GM12878 (cell line): Measurements from ENCODE around the gene OR8G5. TPM values are rescaled to one million over a fixed set of nuclear protein-coding genes. Genes with fewer than 3 reads are reported as not detected.

Experiments used
- ATAC-seq: fragments of 200-7000 bp; cut with Tn5 transposase; 3 replicates; pipeline ENCODE4 v1.9.1; 2020; ENCODE audit warnings: mild to moderate bottlenecking, moderate library complexity
- BruUV-seq: library from RNA; stranded (reverse); fragments of 400-500 nt; replicated peaks from 2 replicates; lab custom pipeline; 2021; lab: Mats Ljungman, UMichigan
- CTCF ChIA-PET: fragments of 300-600 bp; sonication (Branson Sonifier 250); formaldehyde crosslinking; extraction: SDS; loops from one replicate; lab custom pipeline; 2021; ENCODE audit warnings: inconsistent platforms; lab: Yijun Ruan, JAX
- POLR2A ChIA-PET: fragments of 350-600 bp; formaldehyde crosslinking; extraction: SDS; loops from one replicate; lab custom pipeline; 2021; ENCODE audit warnings: inconsistent platforms; lab: Charles Lee
- RAD21 ChIA-PET: fragments of 300-600 bp; sonication (Branson Sonifier 250); formaldehyde crosslinking; loops from one replicate; lab custom pipeline; 2023; ENCODE audit warnings: antibody characterized with exemption; ENCODE audit not compliant: unreplicated experiment; lab: Charles Lee
- SMC1A ChIA-PET: fragments of 300-600 bp; sonication (Branson Sonifier 250); formaldehyde crosslinking; loops from one replicate; lab custom pipeline; 2023; ENCODE audit not compliant: unreplicated experiment, uncharacterized antibody; lab: Charles Lee
- DNase-seq: peaks from one replicate; pipeline ENCODE4 v3.0.0-alpha.2; 2011; ENCODE audit warnings: low read depth, low spot score
- FAIRE-seq: peaks from 3 replicates; lab custom pipeline; 2011; peaks lifted over from hg19 to GRCh38; lab: Jason Lieb, UNC
- H2AFZ ChIP-seq: 2 replicates; pipeline ENCODE4 v1.6.0; 2011; ENCODE audit warnings: low read depth, low read length, control low read depth; ENCODE audit not compliant: control insufficient read depth
- H3K27ac ChIP-seq: 2 replicates; pipeline ENCODE4 v1.5.1; 2011; ENCODE audit warnings: control low read depth; ENCODE audit not compliant: control insufficient read depth, insufficient read depth
- H3K27me3 ChIP-seq, 2 experiments: replicated peaks in 1 of 2; 2 replicates each; pipeline versions ENCODE4 v1.6.0 to v1.6.1; 2011; ENCODE audit warnings: low read length in 1 of 2; ENCODE audit not compliant: control insufficient read depth in 2 of 2, insufficient read depth in 2 of 2
- H3K36me3 ChIP-seq, 2 experiments: 2 replicates each; pipeline ENCODE4 v1.5.1; 2011; ENCODE audit warnings: low read length in 1 of 2; ENCODE audit not compliant: control insufficient read depth in 2 of 2, insufficient read depth in 2 of 2
- H3K4me1 ChIP-seq: 2 replicates; pipeline ENCODE4 v1.6.1; 2011; ENCODE audit warnings: mild to moderate bottlenecking, low read length, moderate library complexity, mixed read lengths; ENCODE audit not compliant: control insufficient read depth, insufficient read depth
- H3K4me2 ChIP-seq: 2 replicates; pipeline ENCODE4 v1.6.0; 2011; ENCODE audit warnings: control low read depth; ENCODE audit not compliant: control insufficient read depth, insufficient read depth
- H3K4me3 ChIP-seq: fragments of 200-600 bp; sonication (generic); 2 replicates; pipeline ENCODE4 v1.5.1; 2016
- H3K79me2 ChIP-seq: 2 replicates; pipeline ENCODE4 v1.6.0; 2011; ENCODE audit warnings: low read length; ENCODE audit not compliant: control insufficient read depth, insufficient read depth
- H3K9ac ChIP-seq: 2 replicates; pipeline ENCODE4 v1.8.0; 2011; ENCODE audit warnings: low read length, control low read depth, mixed read lengths; ENCODE audit not compliant: control insufficient read depth, insufficient read depth
- H3K9me3 ChIP-seq: replicated peaks from 3 replicates; pipeline ENCODE4 v1.5.1; 2011; ENCODE audit warnings: mild to moderate bottlenecking, low read length; ENCODE audit not compliant: control insufficient read depth, insufficient read depth
- H4K20me1 ChIP-seq: 2 replicates; pipeline ENCODE4 v1.6.0; 2011; ENCODE audit not compliant: control insufficient read depth, insufficient read depth
- BACH1 ChIP-seq: fragments of 450-650 bp; IDR thresholded peaks from 2 replicates; pipeline ENCODE4 v1.6.1; 2017; ENCODE audit warnings: mild to moderate bottlenecking, borderline replicate concordance
- BHLHE40 ChIP-seq, 2 experiments: fragments of 450-650 bp in 1 of 2; IDR thresholded peaks; 2 replicates each; pipeline ENCODE4 v1.6.1; 2011 to 2017; ENCODE audit warnings: low read depth in 2 of 2, borderline replicate concordance in 1 of 2, improper control_type of control experiment in 1 of 2, low read length in 1 of 2, mild to moderate bottlenecking in 1 of 2
- CBX5 ChIP-seq: sonication (generic); IDR thresholded peaks from 2 replicates; pipeline ENCODE4 v1.6.1; 2016; ENCODE audit warnings: low read depth, moderate library complexity, mild to moderate bottlenecking, inconsistent platforms
- CHD2 ChIP-seq: IDR thresholded peaks from 2 replicates; pipeline ENCODE4 v1.6.1; 2011; ENCODE audit warnings: low read depth, low read length, improper control_type of control experiment, borderline replicate concordance
- ELK1 ChIP-seq: IDR thresholded peaks from 2 replicates; pipeline ENCODE4 v1.6.1; 2012; ENCODE audit warnings: low read depth, low read length, improper control_type of control experiment
- FOXK2 ChIP-seq: fragments of 450-650 bp; IDR thresholded peaks from 2 replicates; pipeline ENCODE4 v1.6.1; 2017; ENCODE audit warnings: mild to moderate bottlenecking, moderate library complexity
- HCFC1 ChIP-seq: fragments of 150-350 bp; IDR thresholded peaks from 2 replicates; pipeline ENCODE4 v1.6.1; 2014; ENCODE audit warnings: low read length
- NFXL1 ChIP-seq: fragments of 450-650 bp; IDR thresholded peaks from 2 replicates; pipeline ENCODE4 v1.6.1; 2017; ENCODE audit warnings: antibody characterized with exemption, mild to moderate bottlenecking, borderline replicate concordance
- TARDBP ChIP-seq: IDR thresholded peaks from 2 replicates; pipeline ENCODE4 v1.6.1; 2016; ENCODE audit warnings: borderline replicate concordance
- USF2 ChIP-seq: IDR thresholded peaks from 2 replicates; pipeline ENCODE4 v1.6.1; 2011; ENCODE audit warnings: low read depth, low read length, improper control_type of control experiment, borderline replicate concordance
- WRNIP1 ChIP-seq: IDR thresholded peaks from 2 replicates; pipeline ENCODE4 v1.6.1; 2011; ENCODE audit warnings: low read depth, low read length, improper control_type of control experiment, borderline replicate concordance
- ZNF384 ChIP-seq: IDR thresholded peaks from 2 replicates; pipeline ENCODE4 v1.6.1; 2012; ENCODE audit warnings: low read depth, mild to moderate bottlenecking, low read length, improper control_type of control experiment, borderline replicate concordance
- ZSCAN29 ChIP-seq: fragments of 450-650 bp; IDR thresholded peaks from 2 replicates; pipeline ENCODE4 v1.6.1; 2017; ENCODE audit warnings: mild to moderate bottlenecking, moderate library complexity
- WGBS: methylation state at CpG from one replicate; pipeline ENCODE4 v1.1.6; 2016; ENCODE audit warnings: low lambda C conversion rate; ENCODE audit not compliant: insufficient replicate concordance, insufficient coverage; ENCODE audit errors: missing lambda C conversion rate; 5-methylcytosine and 5-hydroxymethylcytosine counted together
- in situ Hi-C: fragments of 300-500 bp; cut with MboI; formaldehyde crosslinking; loops from 9 replicates; pipeline ENCODE4 v1.14.3; 2018; ENCODE audit warnings: mixed read lengths
- intact Hi-C: fragments of 100-400 bp; cut with micrococcal nuclease; formaldehyde crosslinking; loops from one replicate; pipeline ENCODE4 v1.14.2; 2022; ENCODE audit not compliant: unreplicated experiment
- polyA plus RNA-seq, 11 experiments: library from polyadenylated mRNA; depleted of rRNA in 4 of 11; unstranded in 6 of 11; stranded (reverse) in 5 of 11; fragments of >200 nt; fragmentation: Nextera tagmentation in 4 of 11; fragmentation: Illumina TruSeq in 1 of 11; extraction: Ambion mirVana in 4 of 11; extraction: Trizol in 1 of 11; gene quantifications; 1 replicate in 1 of 11; 2 replicates in 10 of 11; pipeline versions ENCODE4 v1.2.1 to v1.2.3, GENCODE V29; 2011 to 2016; ENCODE audit warnings: inconsistent platforms in 2 of 11, missing spikeins in 2 of 11, low read depth in 1 of 11
- total RNA-seq, 4 experiments: library from RNA; depleted of rRNA in 3 of 4; stranded (reverse); fragments of >200 nt in 3 of 4; fragmentation: Illumina TruSeq in 1 of 4; extraction: Trizol in 1 of 4; gene quantifications; 2 replicates each; pipeline versions ENCODE4 v1.2.1 to v1.2.3, GENCODE V29; 2013 to 2021
- TF ChIP-seq, protein P1 (sequence below): IDR thresholded peaks from 2 replicates; pipeline ENCODE4 v1.6.1; 2012; ENCODE audit warnings: improper control_type of control experiment, low read depth, low read length; ENCODE audit not compliant: insufficient replicate concordance
- TF ChIP-seq, protein P2 (sequence below): fragments of 150-350 bp; IDR thresholded peaks from 2 replicates; pipeline ENCODE4 v1.6.1; 2016; ENCODE audit warnings: low read depth, low read length

OR8G5 gene
- total and polyA plus RNA-seq, 10 of the 15 experiments (the other 5 are each of a cell fraction or from before 2014, with no cell fraction given): not detected

DNA sequence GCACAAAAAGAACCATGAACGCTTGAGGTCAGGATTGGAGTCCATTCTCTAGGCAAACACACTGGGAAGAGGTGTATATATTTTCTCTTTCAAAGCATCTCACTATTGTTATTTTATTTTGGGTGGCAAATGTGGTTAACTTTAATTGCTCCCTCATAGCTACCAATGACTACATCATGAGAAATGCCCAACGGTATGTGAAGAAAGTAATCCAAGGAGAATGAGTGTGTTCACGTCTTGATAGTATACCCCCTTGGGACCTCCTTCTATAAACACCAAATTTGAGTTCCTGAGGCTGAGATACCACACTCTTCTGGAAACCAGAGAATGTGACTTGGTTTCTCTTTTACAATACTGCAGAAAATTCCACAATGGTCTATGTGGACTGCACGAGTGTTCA is 41.7 kb downstream of the OR8G5 start:
- H3K27ac ChIP-seq: no peak overlapping the region
- CTCF ChIA-PET: no interaction called here
- H3K4me3 ChIP-seq: no peak overlapping the region
- TF ChIP-seq WRNIP1 (no peak), BACH1 (no peak), NFXL1 (no peak), TARDBP (no peak), ZSCAN29 (no peak), FOXK2 (no peak), USF2 (no peak), ELK1 (no peak), ZNF384 (no peak), HCFC1 (no peak), CHD2 (no peak), BHLHE40 (IDR thresholded peaks at IDR 0.05; ENCODE audit: borderline replicate concordance in 1 of 2, low read depth in 2 of 2, low read length in 1 of 2) (no peak), CBX5 (no peak)
- TF ChIP-seq, protein P1, sequence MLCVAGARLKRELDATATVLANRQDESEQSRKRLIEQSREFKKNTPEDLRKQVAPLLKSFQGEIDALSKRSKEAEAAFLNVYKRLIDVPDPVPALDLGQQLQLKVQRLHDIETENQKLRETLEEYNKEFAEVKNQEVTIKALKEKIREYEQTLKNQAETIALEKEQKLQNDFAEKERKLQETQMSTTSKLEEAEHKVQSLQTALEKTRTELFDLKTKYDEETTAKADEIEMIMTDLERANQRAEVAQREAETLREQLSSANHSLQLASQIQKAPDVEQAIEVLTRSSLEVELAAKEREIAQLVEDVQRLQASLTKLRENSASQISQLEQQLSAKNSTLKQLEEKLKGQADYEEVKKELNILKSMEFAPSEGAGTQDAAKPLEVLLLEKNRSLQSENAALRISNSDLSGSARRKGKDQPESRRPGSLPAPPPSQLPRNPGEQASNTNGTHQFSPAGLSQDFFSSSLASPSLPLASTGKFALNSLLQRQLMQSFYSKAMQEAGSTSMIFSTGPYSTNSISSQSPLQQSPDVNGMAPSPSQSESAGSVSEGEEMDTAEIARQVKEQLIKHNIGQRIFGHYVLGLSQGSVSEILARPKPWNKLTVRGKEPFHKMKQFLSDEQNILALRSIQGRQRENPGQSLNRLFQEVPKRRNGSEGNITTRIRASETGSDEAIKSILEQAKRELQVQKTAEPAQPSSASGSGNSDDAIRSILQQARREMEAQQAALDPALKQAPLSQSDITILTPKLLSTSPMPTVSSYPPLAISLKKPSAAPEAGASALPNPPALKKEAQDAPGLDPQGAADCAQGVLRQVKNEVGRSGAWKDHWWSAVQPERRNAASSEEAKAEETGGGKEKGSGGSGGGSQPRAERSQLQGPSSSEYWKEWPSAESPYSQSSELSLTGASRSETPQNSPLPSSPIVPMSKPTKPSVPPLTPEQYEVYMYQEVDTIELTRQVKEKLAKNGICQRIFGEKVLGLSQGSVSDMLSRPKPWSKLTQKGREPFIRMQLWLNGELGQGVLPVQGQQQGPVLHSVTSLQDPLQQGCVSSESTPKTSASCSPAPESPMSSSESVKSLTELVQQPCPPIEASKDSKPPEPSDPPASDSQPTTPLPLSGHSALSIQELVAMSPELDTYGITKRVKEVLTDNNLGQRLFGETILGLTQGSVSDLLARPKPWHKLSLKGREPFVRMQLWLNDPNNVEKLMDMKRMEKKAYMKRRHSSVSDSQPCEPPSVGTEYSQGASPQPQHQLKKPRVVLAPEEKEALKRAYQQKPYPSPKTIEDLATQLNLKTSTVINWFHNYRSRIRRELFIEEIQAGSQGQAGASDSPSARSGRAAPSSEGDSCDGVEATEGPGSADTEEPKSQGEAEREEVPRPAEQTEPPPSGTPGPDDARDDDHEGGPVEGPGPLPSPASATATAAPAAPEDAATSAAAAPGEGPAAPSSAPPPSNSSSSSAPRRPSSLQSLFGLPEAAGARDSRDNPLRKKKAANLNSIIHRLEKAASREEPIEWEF: no peak
- TF ChIP-seq, protein P2, sequence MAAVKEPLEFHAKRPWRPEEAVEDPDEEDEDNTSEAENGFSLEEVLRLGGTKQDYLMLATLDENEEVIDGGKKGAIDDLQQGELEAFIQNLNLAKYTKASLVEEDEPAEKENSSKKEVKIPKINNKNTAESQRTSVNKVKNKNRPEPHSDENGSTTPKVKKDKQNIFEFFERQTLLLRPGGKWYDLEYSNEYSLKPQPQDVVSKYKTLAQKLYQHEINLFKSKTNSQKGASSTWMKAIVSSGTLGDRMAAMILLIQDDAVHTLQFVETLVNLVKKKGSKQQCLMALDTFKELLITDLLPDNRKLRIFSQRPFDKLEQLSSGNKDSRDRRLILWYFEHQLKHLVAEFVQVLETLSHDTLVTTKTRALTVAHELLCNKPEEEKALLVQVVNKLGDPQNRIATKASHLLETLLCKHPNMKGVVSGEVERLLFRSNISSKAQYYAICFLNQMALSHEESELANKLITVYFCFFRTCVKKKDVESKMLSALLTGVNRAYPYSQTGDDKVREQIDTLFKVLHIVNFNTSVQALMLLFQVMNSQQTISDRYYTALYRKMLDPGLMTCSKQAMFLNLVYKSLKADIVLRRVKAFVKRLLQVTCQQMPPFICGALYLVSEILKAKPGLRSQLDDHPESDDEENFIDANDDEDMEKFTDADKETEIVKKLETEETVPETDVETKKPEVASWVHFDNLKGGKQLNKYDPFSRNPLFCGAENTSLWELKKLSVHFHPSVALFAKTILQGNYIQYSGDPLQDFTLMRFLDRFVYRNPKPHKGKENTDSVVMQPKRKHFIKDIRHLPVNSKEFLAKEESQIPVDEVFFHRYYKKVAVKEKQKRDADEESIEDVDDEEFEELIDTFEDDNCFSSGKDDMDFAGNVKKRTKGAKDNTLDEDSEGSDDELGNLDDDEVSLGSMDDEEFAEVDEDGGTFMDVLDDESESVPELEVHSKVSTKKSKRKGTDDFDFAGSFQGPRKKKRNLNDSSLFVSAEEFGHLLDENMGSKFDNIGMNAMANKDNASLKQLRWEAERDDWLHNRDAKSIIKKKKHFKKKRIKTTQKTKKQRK: no peak
- no peaks in the 10 kb centered on the region for H3K79me2 ChIP-seq
- H4K20me1 ChIP-seq: no peaks in the 10 kb centered on the region
- in situ Hi-C loops (no loop called here), intact Hi-C loops (no loop called here)
- RAD21 ChIA-PET: no interaction called here
- H3K36me3 ChIP-seq: no peaks in the 10 kb centered on the region
- no TSS peak for BruUV-seq
- POLR2A ChIA-PET: no interaction called here
- SMC1A ChIA-PET: no interaction called here
- H3K27me3 ChIP-seq: peaks cover 0 to 4% of the 10 kb centered on the region in 2 experiments; a peak in 1 of 4 replicates
- ATAC-seq (no peak), FAIRE-seq (no peak), DNase-seq (no peak)
- no peak overlapping the region for H3K9ac ChIP-seq
- H3K4me1 ChIP-seq: no peaks in the 10 kb centered on the region
- no peak overlapping the region for H3K4me2 ChIP-seq
- H3K9me3 ChIP-seq: no peaks in the 10 kb centered on the region
- WGBS: 9% methylated on average over 4 of the region's 4 CpGs
- H2AFZ ChIP-seq: no peak overlapping the region
